HCT116 (cell line): ENCODE results near the gene TXNRD3. TPM values are rescaled to one million over a fixed set of nuclear protein-coding genes. Genes with fewer than 3 reads are reported as not detected.

Experiments
- ATAC-seq: fragments of 200-7000 bp; cut with Tn5 transposase; 2 replicates; pipeline ENCODE4 v1.9.1; 2020; ENCODE audit warnings: mild to moderate bottlenecking, moderate library complexity
- BruUV-seq: library from RNA; stranded (reverse); fragments of 400-500 nt; replicated peaks from 2 replicates; lab custom pipeline; 2021; lab: Mats Ljungman, UMichigan
- CTCF ChIA-PET: fragments of 300-600 bp; sonication (Branson Sonifier 250); formaldehyde crosslinking; loops from one replicate; lab custom pipeline; 2021; ENCODE audit warnings: antibody characterized with exemption; lab: Charles Lee
- POLR2A ChIA-PET: fragments of 300-600, 350-600 bp; sonication (Branson Sonifier 250); formaldehyde crosslinking; loops from one replicate; lab custom pipeline; 2021; ENCODE audit warnings: antibody characterized with exemption; lab: Charles Lee
- RAD21 ChIA-PET, 2 experiments: fragments of 300-600 bp; sonication (Branson Sonifier 250); formaldehyde crosslinking; loops; one replicate each; lab custom pipeline; 2023; ENCODE audit warnings: low total read pairs in 2 of 2; ENCODE audit not compliant: uncharacterized antibody in 2 of 2, unreplicated experiment in 2 of 2, low non-redundant PET in 1 of 2; lab: Charles Lee
- DNase-seq: peaks from one replicate; pipeline ENCODE4 v3.0.0-alpha.2; 2010; ENCODE audit warnings: low read depth, low spot score
- H2AFZ ChIP-seq: fragments of 200-600 bp; shearing (Covaris generic), sonication (generic); 2 replicates; pipeline ENCODE4 v1.6.1; 2017; ENCODE audit warnings: low read depth, mixed run types, mixed read lengths, antibody characterized with exemption, low read length; ENCODE audit not compliant: poor library complexity, severe bottlenecking
- H3K27ac ChIP-seq: 2 replicates; pipeline ENCODE4 v1.5.1; 2012; ENCODE audit warnings: low read depth, low read length
- H3K27me3 ChIP-seq: fragments of 200-600 bp; sonication (generic); 2 replicates; pipeline ENCODE4 v1.6.1; 2016; ENCODE audit warnings: mixed run types, low read length, mixed read lengths; ENCODE audit not compliant: insufficient read depth
- H3K36me3 ChIP-seq, 2 experiments: fragments of 200-500 bp in 1 of 2; fragments of 200-600 bp in 1 of 2; sonication (Bioruptor generic) in 1 of 2; sonication (generic) in 1 of 2; 2 replicates each; pipeline versions ENCODE4 v1.5.1 to v1.6.1; 2014 to 2016; ENCODE audit warnings: low read length in 2 of 2, inconsistent platforms in 1 of 2, mixed read lengths in 1 of 2, mixed run types in 1 of 2; ENCODE audit not compliant: insufficient read depth in 2 of 2, control insufficient read depth in 1 of 2
- H3K4me1 ChIP-seq, 2 experiments: fragments of 200-600 bp in 1 of 2; sonication (generic) in 1 of 2; 2 replicates each; pipeline versions ENCODE4 v1.5.1 to v1.6.1; 2012 to 2017; ENCODE audit warnings: low read length in 2 of 2, inconsistent platforms in 1 of 2, mild to moderate bottlenecking in 1 of 2, mixed read lengths in 1 of 2, mixed run types in 1 of 2, moderate library complexity in 1 of 2; ENCODE audit not compliant: insufficient read depth in 2 of 2, control insufficient read depth in 1 of 2
- H3K4me2 ChIP-seq: fragments of 200-600 bp; sonication (generic); 2 replicates; pipeline ENCODE4 v1.6.1; 2017; ENCODE audit warnings: mixed run types, low read length, mixed read lengths
- H3K4me3 ChIP-seq, 2 experiments: fragments of 200-600 bp in 1 of 2; sonication (generic) in 1 of 2; replicated peaks in 1 of 2; 2 replicates each; pipeline ENCODE4 v1.5.1; 2011 to 2016; ENCODE audit warnings: low read length in 2 of 2, control low read depth in 1 of 2, low read depth in 1 of 2, mild to moderate bottlenecking in 1 of 2, mixed read lengths in 1 of 2, mixed run types in 1 of 2
- H3K79me2 ChIP-seq: fragments of 200-600 bp; sonication (generic); 2 replicates; pipeline ENCODE4 v1.6.1; 2017; ENCODE audit warnings: mild to moderate bottlenecking, mixed run types, low read length, moderate library complexity, mixed read lengths; ENCODE audit not compliant: insufficient read depth
- H3K9ac ChIP-seq: fragments of 200-600 bp; sonication (generic); 2 replicates; pipeline ENCODE4 v1.6.1; 2016; ENCODE audit warnings: low read length, mixed read lengths
- H3K9me2 ChIP-seq: fragments of 200-600 bp; sonication (generic), shearing (Covaris generic); 2 replicates; pipeline ENCODE4 v1.6.1; 2017; ENCODE audit warnings: mixed run types, mild to moderate bottlenecking, moderate library complexity; ENCODE audit not compliant: insufficient read depth
- H3K9me3 ChIP-seq, 2 experiments: fragments of 200-500 bp in 1 of 2; fragments of 200-600 bp in 1 of 2; sonication (Bioruptor generic) in 1 of 2; sonication (generic) in 1 of 2; 2 replicates each; pipeline ENCODE4 v1.6.1; 2014 to 2017; ENCODE audit warnings: low read length in 2 of 2, mixed read lengths in 2 of 2, inconsistent platforms in 1 of 2, low read depth in 1 of 2, mild to moderate bottlenecking in 1 of 2, mixed run types in 1 of 2, moderate library complexity in 1 of 2; ENCODE audit not compliant: control insufficient read depth in 1 of 2, insufficient read depth in 1 of 2
- H4K20me1 ChIP-seq: fragments of 200-600 bp; sonication (generic), shearing (Covaris generic); 2 replicates; pipeline ENCODE4 v1.6.1; 2017; ENCODE audit warnings: mixed run types, mild to moderate bottlenecking, moderate library complexity; ENCODE audit not compliant: insufficient read depth
- CBX3 ChIP-seq: IDR thresholded peaks from 2 replicates; pipeline ENCODE4 v1.6.1; 2012; ENCODE audit warnings: low read depth
- CEBPB ChIP-seq: IDR thresholded peaks from 2 replicates; pipeline ENCODE4 v1.6.1; 2012; ENCODE audit warnings: low read depth
- EGR1 ChIP-seq: IDR thresholded peaks from 2 replicates; pipeline ENCODE4 v1.6.1; 2012; ENCODE audit warnings: low read depth
- ELF1 ChIP-seq: IDR thresholded peaks from 2 replicates; pipeline ENCODE4 v1.6.1; 2012; ENCODE audit warnings: low read depth, borderline replicate concordance
- EZH2phosphoT487 ChIP-seq: fragments of 200-600 bp; IDR thresholded peaks from 2 replicates; pipeline ENCODE4 v1.6.1; 2018; ENCODE audit warnings: antibody characterized with exemption, borderline replicate concordance
- FOSL1 ChIP-seq: IDR thresholded peaks from 2 replicates; pipeline ENCODE4 v1.6.1; 2012; ENCODE audit warnings: low read depth
- JUND ChIP-seq: IDR thresholded peaks from 2 replicates; pipeline ENCODE4 v1.6.1; 2012
- POLR2AphosphoS5 ChIP-seq: IDR thresholded peaks from 2 replicates; pipeline ENCODE4 v1.6.1; 2011; ENCODE audit warnings: mild to moderate bottlenecking, low read depth, low read length, moderate library complexity
- SIN3A ChIP-seq: IDR thresholded peaks from 2 replicates; pipeline ENCODE4 v1.6.1; 2012; ENCODE audit warnings: low read depth
- SP1 ChIP-seq: IDR thresholded peaks from 2 replicates; pipeline ENCODE4 v1.6.1; 2012; ENCODE audit warnings: low read depth
- TCF7L2 ChIP-seq: IDR thresholded peaks from 2 replicates; pipeline ENCODE4 v1.7.0; 2011; ENCODE audit warnings: borderline replicate concordance, inconsistent platforms; ENCODE audit not compliant: insufficient read depth, insufficient read length; ENCODE audit errors: extremely low read depth
- ZFX ChIP-seq: fragments of 450-650 bp; IDR thresholded peaks from 2 replicates; pipeline ENCODE4 v1.6.1; 2017
- ZNF274 ChIP-seq: fragments of 200-500 bp; sonication (Bioruptor generic); IDR thresholded peaks from 2 replicates; pipeline ENCODE4 v1.6.1; 2014; ENCODE audit warnings: mild to moderate bottlenecking, low read depth, low read length, inconsistent platforms
- intact Hi-C: fragments of 100-400 bp; cut with micrococcal nuclease; formaldehyde crosslinking; loops from 2 replicates; pipeline ENCODE4 v1.10.0; 2022
- total RNA-seq: library from RNA; stranded (reverse); gene quantifications from one replicate; pipeline ENCODE4 v1.2.1, GENCODE V29; 2021; ENCODE audit not compliant: unreplicated experiment
- TF ChIP-seq, protein P1 (sequence below), 3 experiments: fragments of 200-600 bp in 1 of 3; sonication (generic) in 1 of 3; IDR thresholded peaks in 2 of 3; conservative IDR thresholded peaks in 1 of 3; 2 replicates each; pipeline ENCODE4 v1.5.1; 2012 to 2017; ENCODE audit warnings: low read depth in 2 of 3, low read length in 2 of 3, antibody characterized with exemption in 1 of 3, borderline replicate concordance in 1 of 3, control low read depth in 1 of 3, mild to moderate bottlenecking in 1 of 3, mixed read lengths in 1 of 3, mixed run types in 1 of 3, moderate library complexity in 1 of 3; ENCODE audit not compliant: insufficient read depth in 1 of 3
- TF ChIP-seq, protein P2 (sequence below): IDR thresholded peaks from 2 replicates; pipeline ENCODE4 v1.6.1; 2011; ENCODE audit warnings: mild to moderate bottlenecking, low read length, moderate library complexity; ENCODE audit not compliant: insufficient replicate concordance; ENCODE audit errors: extremely low read depth

The TXNRD3 gene
- total RNA-seq, 1 experiment from 2014 or later, result 19.3 TPM

- no peak overlapping the region for H3K4me3 ChIP-seq
- H4K20me1 ChIP-seq, result no peaks in the 10 kb centered on the region
- H3K27ac ChIP-seq, result no peak overlapping the region
- no peaks in the 10 kb centered on the region for H3K79me2 ChIP-seq
- peaks cover 10 to 13% of the 10 kb centered on the region in 2 experiments; a peak in 3 of 4 replicates for H3K36me3 ChIP-seq
- no TSS peak for BruUV-seq
- no peaks in the 10 kb centered on the region for H3K27me3 ChIP-seq
- H3K9me3 ChIP-seq, result no peaks in the 10 kb centered on the region
- no peaks in the 10 kb centered on the region for H3K4me1 ChIP-seq
- ATAC-seq (no peak), DNase-seq (no peak)
- intact Hi-C loops, result no loop called here
- no peak overlapping the region for H2AFZ ChIP-seq
- RAD21 ChIA-PET, result no interaction called here
- no peaks in the 10 kb centered on the region for H3K9me2 ChIP-seq
- H3K4me2 ChIP-seq, result no peak overlapping the region
- CTCF ChIA-PET, result no interaction called here
- TF ChIP-seq ELF1, result no peak
- TF ChIP-seq CEBPB, result no peak
- TF ChIP-seq ZNF274, result no peak
- no peak for TF ChIP-seq FOSL1
- no peak for TF ChIP-seq SIN3A
- no peak for TF ChIP-seq EGR1
- no peak for TF ChIP-seq ZFX
- POLR2A ChIA-PET, result no interaction called here
- no peak overlapping the region for H3K9ac ChIP-seq
Measured at GRCh38 chr3:126638790-126639189, 16.1 kb downstream of the TXNRD3 start.

DNA sequence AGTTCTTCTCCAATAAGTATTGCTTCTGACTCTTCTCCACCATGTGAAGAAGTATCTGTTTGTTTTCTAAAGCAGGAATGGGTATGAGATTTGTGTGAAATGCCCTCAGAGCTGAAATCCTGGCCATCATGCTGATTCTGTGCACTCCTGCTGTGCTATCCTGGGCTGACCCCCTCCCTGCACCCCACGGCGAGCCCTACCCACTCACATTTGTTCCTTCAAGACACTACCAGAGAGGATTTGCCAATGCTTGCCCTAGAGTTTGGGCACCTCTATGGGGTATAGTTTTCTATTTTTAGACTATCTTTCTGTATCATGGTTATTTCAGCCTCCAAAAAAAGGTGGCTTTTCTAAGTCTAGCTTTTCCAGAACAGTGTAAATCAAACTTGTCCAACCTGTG, 18.5 kb downstream of the TXNRD3 start:
- Histone ChIP-seq H3K36me3 (peaks cover 3 to 7% of the 10 kb centered on the region in 2 experiments; a peak in 1 of 4 replicates), H3K27ac (no peak overlapping the region), H3K9me2 (no peaks in the 10 kb centered on the region), H3K9ac (no peak overlapping the region), H3K4me2 (no peak overlapping the region), H3K9me3 (no peaks in the 10 kb centered on the region), H3K4me3 (no peak overlapping the region), H3K27me3 (no peaks in the 10 kb centered on the region), H4K20me1 (no peaks in the 10 kb centered on the region), H3K4me1 (no peaks in the 10 kb centered on the region), H3K79me2 (no peaks in the 10 kb centered on the region), H2AFZ (no peak overlapping the region)
- intact Hi-C loops, result no loop called here
- no peak for ATAC-seq
- no TSS peak for BruUV-seq
- ChIA-PET RAD21 (no interaction called here), CTCF (no interaction called here), POLR2A (no interaction called here)
- TF ChIP-seq, protein P1, sequence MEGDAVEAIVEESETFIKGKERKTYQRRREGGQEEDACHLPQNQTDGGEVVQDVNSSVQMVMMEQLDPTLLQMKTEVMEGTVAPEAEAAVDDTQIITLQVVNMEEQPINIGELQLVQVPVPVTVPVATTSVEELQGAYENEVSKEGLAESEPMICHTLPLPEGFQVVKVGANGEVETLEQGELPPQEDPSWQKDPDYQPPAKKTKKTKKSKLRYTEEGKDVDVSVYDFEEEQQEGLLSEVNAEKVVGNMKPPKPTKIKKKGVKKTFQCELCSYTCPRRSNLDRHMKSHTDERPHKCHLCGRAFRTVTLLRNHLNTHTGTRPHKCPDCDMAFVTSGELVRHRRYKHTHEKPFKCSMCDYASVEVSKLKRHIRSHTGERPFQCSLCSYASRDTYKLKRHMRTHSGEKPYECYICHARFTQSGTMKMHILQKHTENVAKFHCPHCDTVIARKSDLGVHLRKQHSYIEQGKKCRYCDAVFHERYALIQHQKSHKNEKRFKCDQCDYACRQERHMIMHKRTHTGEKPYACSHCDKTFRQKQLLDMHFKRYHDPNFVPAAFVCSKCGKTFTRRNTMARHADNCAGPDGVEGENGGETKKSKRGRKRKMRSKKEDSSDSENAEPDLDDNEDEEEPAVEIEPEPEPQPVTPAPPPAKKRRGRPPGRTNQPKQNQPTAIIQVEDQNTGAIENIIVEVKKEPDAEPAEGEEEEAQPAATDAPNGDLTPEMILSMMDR (IDR thresholded peaks at IDR 0.05 in 2 of 3, conservative IDR thresholded peaks at IDR 0.05 in 1 of 3; ENCODE audit: borderline replicate concordance in 1 of 3, insufficient read depth in 1 of 3, low read depth in 2 of 3, low read length in 2 of 3), result no peak
- TF ChIP-seq ZNF274 (no peak), TCF7L2 (no peak), SP1 (no peak), FOSL1 (no peak), POLR2AphosphoS5 (no peak), ELF1 (no peak), JUND (no peak), EGR1 (no peak), CBX3 (no peak), SIN3A (no peak), EZH2phosphoT487 (no peak)
- TF ChIP-seq, protein P2, sequence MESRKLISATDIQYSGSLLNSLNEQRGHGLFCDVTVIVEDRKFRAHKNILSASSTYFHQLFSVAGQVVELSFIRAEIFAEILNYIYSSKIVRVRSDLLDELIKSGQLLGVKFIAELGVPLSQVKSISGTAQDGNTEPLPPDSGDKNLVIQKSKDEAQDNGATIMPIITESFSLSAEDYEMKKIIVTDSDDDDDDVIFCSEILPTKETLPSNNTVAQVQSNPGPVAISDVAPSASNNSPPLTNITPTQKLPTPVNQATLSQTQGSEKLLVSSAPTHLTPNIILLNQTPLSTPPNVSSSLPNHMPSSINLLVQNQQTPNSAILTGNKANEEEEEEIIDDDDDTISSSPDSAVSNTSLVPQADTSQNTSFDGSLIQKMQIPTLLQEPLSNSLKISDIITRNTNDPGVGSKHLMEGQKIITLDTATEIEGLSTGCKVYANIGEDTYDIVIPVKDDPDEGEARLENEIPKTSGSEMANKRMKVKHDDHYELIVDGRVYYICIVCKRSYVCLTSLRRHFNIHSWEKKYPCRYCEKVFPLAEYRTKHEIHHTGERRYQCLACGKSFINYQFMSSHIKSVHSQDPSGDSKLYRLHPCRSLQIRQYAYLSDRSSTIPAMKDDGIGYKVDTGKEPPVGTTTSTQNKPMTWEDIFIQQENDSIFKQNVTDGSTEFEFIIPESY, result no peak
- DNase-seq, result no peak
